Urothelium cell line (cell line): ENCODE results near the gene NMT1.

Experiments used
- DNase-seq: peaks from one replicate; pipeline ENCODE4 v3.0.0; 2011; ENCODE audit warnings: low spot score, mixed read lengths
- FAIRE-seq: peaks from 2 replicates; lab custom pipeline; 2011; peaks lifted over from hg19 to GRCh38; lab: Jason Lieb, UNC

NMT1 gene

GRCh38 chr17:45104029-45104428 lies 42.9 kb downstream of the NMT1 start:
- no peak for DNase-seq
- no peak for FAIRE-seq

GRCh38 chr17:45104497-45104896 lies 43.4 kb downstream of the NMT1 start:
- no peak for FAIRE-seq
- DNase-seq, result no peak

GRCh38 chr17:45104907-45105624 lies 43.9 kb downstream of the NMT1 start:
- DNase-seq (no peak), FAIRE-seq (no peak)

GRCh38 chr17:45106096-45106495 lies 45.0 kb downstream of the NMT1 start:
- no peak for DNase-seq
- no peak for FAIRE-seq

DNA sequence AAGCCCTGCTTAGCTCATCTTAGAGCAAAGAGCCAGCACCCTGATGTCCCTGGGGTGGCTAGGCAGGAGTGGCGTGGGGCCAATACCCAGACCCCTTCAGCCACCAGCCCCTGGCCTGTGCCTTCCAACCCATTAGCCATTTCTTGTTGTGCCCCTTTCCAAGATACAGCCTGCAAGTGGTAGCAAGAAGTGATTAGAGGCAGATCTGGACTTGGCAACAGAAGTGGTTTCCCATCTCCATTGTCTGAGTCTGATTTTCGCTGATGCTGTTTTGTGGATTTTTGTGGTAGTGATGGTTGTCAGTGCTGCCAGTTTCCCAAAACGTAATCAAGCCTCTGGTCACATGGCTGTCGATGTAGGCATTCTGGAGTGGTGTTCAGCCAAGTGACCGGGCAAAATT lies 45.5 kb downstream of the NMT1 start:
- DNase-seq (no peak), FAIRE-seq (no peak)

DNA sequence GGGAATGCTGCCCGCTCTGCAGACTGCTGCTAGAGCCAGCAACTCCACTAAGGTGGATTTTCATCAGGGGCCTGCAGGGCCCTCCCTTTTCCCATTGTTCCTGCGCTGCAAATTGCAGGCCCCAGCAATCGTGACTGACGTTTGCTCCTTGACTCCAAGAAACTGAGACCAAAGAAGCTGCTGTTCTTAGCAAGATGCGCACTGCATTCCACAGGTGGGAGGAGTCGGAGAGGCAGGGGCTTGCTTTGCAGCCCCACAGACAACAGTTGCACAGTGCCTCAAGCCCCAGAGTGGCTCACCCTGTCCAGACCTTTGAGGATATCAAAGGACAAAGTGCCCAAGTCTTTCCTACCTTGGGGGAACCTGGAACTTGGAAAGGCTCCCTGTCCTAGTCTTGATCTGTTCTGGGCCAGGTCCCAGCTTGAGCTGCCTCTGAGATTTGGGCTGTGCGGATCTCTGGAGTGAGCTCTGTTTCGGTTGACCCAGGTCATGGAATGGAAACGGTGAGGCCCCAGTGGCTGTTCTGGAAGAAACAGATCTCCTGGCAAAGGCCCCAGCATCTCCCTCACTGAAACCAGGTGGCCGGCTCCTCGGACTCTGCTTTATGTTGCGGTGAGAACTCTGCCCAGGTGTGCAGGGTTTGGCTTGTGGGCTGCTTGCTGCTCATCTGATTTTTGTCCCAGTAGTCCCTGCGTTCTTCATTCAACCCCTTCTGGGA lies 46.3 kb downstream of the NMT1 start:
- no peak for DNase-seq
- FAIRE-seq, result no peak

- DNase-seq, result no peak
- FAIRE-seq, result no peak
These were observed 46.9 kb downstream of the NMT1 start for GRCh38 chr17:45108051-45108450.

DNA sequence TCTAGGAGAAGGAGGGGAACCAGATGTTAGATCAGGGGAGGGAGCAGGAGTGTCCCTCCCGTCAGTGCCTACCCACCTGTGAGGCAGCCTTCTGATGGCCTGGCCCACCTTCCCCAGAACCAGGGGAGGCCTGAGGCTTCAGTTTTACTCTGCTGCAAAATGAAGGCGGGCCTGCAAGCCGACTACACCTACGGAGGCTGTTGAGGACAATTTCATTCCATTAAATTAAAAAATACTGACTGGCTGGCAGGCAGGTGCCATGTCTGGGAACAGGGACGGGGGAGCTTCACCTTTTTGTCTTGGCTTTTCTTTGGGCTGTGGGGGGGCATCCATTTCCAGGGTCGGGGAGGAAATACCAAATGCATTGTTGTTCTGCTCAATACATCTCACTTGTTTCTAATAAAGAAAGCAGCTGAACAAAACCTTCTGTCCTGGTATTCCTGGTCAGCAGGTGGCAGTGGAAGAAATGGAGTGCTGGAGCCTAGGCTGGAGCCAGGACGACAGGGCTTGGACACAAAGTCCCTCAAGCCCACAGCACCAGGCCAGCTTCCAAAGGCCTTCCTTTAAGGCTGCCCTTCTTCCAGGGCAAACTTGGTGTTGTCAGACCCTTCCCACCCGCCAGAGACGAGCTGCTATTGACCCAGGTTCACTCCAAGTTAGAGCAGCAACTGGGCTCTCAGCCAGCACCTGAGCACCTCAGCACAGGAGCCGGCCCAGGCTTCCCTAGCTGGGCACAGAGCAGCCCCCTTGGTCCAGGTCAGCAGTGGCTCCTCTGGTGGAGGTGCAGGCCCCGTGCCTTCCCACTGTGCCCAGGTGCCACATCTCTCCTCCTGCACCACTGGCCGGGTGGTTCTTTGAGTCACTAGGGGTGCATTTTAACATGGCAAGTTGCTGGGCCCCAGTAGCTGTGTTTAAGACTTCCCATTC lies 47.7 kb downstream of the NMT1 start:
- no peak for DNase-seq
- no peak for FAIRE-seq

- DNase-seq, result no peak
- FAIRE-seq, result no peak
These were observed 49.8 kb downstream of the NMT1 start for GRCh38 chr17:45110676-45111611.

DNA sequence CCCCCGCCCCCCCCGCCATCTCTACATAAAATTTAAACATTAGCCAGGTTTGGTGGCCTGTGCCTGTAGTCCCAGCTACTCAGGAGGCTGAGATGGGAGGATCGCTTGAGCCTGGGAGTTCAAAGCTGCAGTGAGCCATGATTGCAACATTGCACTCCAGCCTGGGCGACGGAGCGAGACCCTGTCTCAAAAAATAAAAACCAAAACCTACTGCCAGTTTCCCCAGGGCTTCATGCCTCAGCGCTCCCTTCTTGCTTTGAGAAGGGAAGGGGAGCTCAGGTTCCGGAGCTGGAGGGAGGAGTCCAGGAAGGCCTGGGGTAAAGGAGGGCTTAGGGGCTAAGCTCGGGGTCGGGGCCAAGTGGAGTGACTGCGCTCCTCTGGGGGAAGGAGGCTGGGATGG lies 50.7 kb downstream of the NMT1 start:
- DNase-seq (no peak), FAIRE-seq (no peak)

GRCh38 chr17:45112559-45113423 lies 51.7 kb downstream of the NMT1 start:
- DNase-seq, result no peak
- peak; percentile 79 for FAIRE-seq

DNA sequence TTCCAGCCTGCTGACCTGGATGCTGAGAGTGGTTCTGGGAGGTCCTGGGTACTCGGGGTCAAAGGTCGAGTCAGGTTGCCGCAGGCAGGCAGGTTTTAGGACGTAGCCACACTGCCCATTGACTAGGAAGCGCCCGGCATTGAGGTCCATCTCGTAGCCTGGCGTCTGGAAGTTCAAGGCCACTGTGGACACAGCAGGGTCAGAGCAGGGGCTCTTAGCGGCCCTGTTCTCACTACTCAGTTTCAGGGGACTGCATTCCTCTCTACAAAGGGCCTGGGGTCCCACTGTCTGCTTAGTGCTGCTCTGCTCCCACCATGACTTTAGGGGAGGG lies 52.3 kb downstream of the NMT1 start:
- FAIRE-seq (no peak), DNase-seq (no peak)

- FAIRE-seq, result no peak
- no peak for DNase-seq
These were observed 53.2 kb downstream of the NMT1 start for GRCh38 chr17:45114117-45114932.

DNA sequence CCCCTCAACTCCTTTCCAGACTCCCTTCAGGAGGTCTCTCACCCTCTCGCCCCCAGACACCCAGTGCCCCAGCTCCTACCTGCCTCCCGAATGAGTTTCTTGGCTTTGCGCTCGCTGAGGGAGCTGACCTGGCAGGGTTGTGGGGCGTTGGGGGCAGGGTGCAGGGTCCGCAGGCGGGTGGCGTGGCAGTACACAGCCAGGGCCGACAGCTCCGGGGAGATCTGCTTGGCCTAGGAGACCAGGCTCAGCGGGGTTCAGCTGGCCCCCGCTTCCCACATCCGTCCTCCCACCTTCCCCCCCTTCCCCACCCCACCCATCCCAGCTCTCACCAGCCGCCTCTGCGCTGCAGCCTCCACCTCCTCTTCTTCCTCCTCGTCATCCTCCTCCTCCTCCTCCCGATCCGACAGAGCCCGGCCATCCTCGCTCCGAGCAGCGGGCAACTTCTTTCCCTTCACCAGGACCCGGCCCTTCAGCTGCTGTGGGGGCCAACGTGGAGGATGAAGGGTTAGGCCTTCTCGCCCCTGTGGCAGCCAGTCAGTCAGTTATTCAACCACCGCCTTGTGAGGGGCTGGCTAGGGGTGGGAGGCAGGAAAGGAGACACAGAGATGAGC lies 54.0 kb downstream of the NMT1 start:
- FAIRE-seq (no peak), DNase-seq (no peak)

DNA sequence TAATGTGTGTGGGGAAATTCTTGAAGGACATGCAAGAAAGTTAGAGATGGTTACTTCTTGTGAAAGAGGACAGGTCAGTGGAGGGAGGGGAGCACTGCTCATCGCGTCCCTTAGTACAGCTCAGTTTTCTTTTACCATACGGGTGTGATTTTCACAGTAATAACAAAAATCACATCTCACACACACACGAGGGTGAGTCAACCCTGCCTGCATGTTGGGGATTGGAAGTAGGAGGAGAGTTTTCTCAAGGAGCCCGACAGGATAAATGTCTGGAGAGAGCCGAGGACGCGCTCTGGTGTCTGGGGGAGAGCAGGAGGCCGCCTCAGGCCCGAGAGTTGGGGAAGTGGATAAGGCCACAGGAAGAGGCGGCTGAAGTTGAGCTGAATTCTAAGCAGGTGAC lies 54.8 kb downstream of the NMT1 start:
- DNase-seq (no peak), FAIRE-seq (no peak)

DNA sequence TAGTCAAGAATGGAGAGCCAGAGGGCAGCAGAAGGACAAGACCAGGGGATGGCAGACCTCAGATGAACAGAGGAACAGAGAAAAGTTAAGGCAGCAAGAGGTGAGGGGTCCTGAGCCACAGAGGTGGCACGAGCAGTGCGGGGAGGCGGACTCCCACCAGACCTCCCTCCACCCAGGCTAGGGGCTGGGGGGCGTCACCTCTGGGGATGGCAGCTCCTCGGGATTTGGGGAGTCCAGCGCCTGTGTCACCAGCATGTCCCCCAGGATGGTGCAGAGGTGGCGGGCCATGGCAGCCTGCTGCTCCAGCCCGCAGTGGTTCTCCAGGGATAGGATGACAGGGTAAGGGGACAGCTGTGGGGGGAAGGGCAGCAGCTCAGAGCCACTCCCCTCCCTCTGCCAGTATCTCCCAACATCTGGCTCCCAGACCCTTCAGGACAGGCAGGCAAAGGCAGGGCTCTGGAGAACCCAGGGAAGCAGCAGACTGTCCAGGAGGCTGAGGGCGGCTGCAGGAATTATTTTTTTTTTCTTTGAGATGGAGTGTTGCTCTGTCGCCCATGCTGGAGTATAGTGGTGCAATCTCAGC lies 55.4 kb downstream of the NMT1 start:
- no peak for DNase-seq

GRCh38 chr17:45117334-45117733 lies 56.2 kb downstream of the NMT1 start:
- no peak for DNase-seq

More for the DNA sequence above, 55.4 kb downstream of the NMT1 start:
- no peak for FAIRE-seq

More at GRCh38 chr17:45117334-45117733, 56.2 kb downstream of the NMT1 start:
- FAIRE-seq, result no peak
